Heart left ventricle (tissue), 16 donors: ENCODE measurements around the gene GARS1. TPM values are rescaled to one million over a fixed set of nuclear protein-coding genes. Genes with fewer than 3 reads are reported as not detected.

Source experiments
- ATAC-seq, 4 donors: fragments of 200-7000 bp; cut with Tn5 transposase; one replicate each; pipeline ENCODE4 v1.9.1; 2020 to 2022; ENCODE audit warnings: moderate library complexity in 4 of 4, mild to moderate bottlenecking in 3 of 4, moderate number of reproducible peaks in 1 of 4
- DNase-seq, 5 donors: peaks; one replicate each; pipeline ENCODE4 v3.0.0-alpha.2; 2020
- H3K27ac ChIP-seq, 12 donors: fragments of 200-600 bp; sonication (generic) in 4 of 12; one replicate each; pipeline versions ENCODE4 v1.5.0 to v1.8.0; 2016 to 2022; ENCODE audit warnings: mild to moderate bottlenecking in 2 of 12
- H3K27me3 ChIP-seq, 9 donors: fragments of 200-600 bp; sonication (generic) in 2 of 9; one replicate each; pipeline versions ENCODE4 v1.5.1 to v1.8.0; 2016 to 2022; ENCODE audit warnings: mild to moderate bottlenecking in 3 of 9
- H3K36me3 ChIP-seq, 9 donors: fragments of 200-600 bp; sonication (generic) in 2 of 9; one replicate each; pipeline versions ENCODE4 v1.5.0 to v1.8.0; 2018 to 2022; ENCODE audit warnings: mild to moderate bottlenecking in 2 of 9
- H3K4me1 ChIP-seq, 12 donors: fragments of 200-600 bp; sonication (generic) in 4 of 12; one replicate each; pipeline versions ENCODE4 v1.5.0 to v1.8.0; 2016 to 2022; ENCODE audit warnings: mild to moderate bottlenecking in 3 of 12
- H3K4me3 ChIP-seq, 12 donors: fragments of 200-600 bp; sonication (generic) in 4 of 12; one replicate each; pipeline versions ENCODE4 v1.5.0 to v1.8.0; 2017 to 2022; ENCODE audit warnings: mild to moderate bottlenecking in 9 of 12, moderate library complexity in 4 of 12
- H3K9me3 ChIP-seq, 12 donors: fragments of 200-600 bp; sonication (generic) in 4 of 12; one replicate each; pipeline versions ENCODE4 v1.5.0 to v1.8.0; 2016 to 2022; ENCODE audit warnings: mild to moderate bottlenecking in 1 of 12
- CTCF ChIP-seq, 12 donors: fragments of 200-600 bp; sonication (generic) in 4 of 12; IDR thresholded peaks; one replicate each; pipeline versions ENCODE4 v1.5.0 to v1.8.0; 2018 to 2022; ENCODE audit warnings: antibody characterized with exemption in 12 of 12, mild to moderate bottlenecking in 5 of 12
- POLR2A ChIP-seq, 2 donors: fragments of 450-650 bp; IDR thresholded peaks; one replicate each; pipeline ENCODE4 v1.6.1; 2017; ENCODE audit warnings: antibody characterized with exemption in 2 of 2, mild to moderate bottlenecking in 2 of 2, moderate library complexity in 2 of 2
- WGBS, 4 donors: extraction: QIAGEN DNeasy Blood & Tissue Kit in 2 of 4; methylation state at CpG; one replicate each; pipeline versions ENCODE4 v1.1.5 to v1.1.7; 2013 to 2018; 5-methylcytosine and 5-hydroxymethylcytosine counted together
- intact Hi-C, 10 donors: fragments of 100-400 bp; cut with DNase I; formaldehyde crosslinking; loops; one replicate each; pipeline versions ENCODE4 v1.11.1 to v1.14.2; 2022
- polyA plus RNA-seq, 2 donors: library from polyadenylated mRNA; stranded (reverse); fragments of 200-250 nt; gene quantifications; one replicate each; pipeline ENCODE4 v1.2.3, GENCODE V29; 2013
- total RNA-seq, 9 donors: library from RNA; depleted of rRNA in 2 of 9; stranded (reverse); fragments of >200 nt in 2 of 9; fragmentation: NEBNext Ultra II Directional in 3 of 9; extraction: Animal tissue kit (Norgen Biotek cat#: 25700) in 3 of 9; gene quantifications; one replicate each; pipeline versions ENCODE4 v1.1.0 to v1.2.4, GENCODE V29; 2016 to 2023
- donor health status: ischemic (EF 13 %, LVEDD 7.1; RV severe dilation, severe dysfunction).
- donor health status: healthy with polysubstance abuse.
- donor health status: DM: no; HTN: yes; CAD: no.
- donor health status: DM: no; HTN: no; CAD: no.
- donor health status: ischemic (EF 25% LVEDD 6.9; RV normal size, moderate dysfunction).
- donor health status: ischemic (EF 25% LVEDD 5.7; RV mildly dilated, moderate dysfunction).
- donor health status: healthy.
- donor health status: DM: yes; HTN: yes; CAD: no.
- donor health status: ischemic (EF 35%, LVEDD 5.7; RV mildly dilated, moderate dysfunction).
- donor health status: nonischemic (EF 11% LVEDD 7.7; RV severe dilation, severe dysfunction).
- donor health status: DM: yes; HTN: yes; CAD: no.
- donor health status: PGD.
- donor health status: ischemic (EF 29% LVEDD 5.4; RV normal size, mild dysfunction).
- donor health status: nonischemic (EF 23%, LVEDD 6.1; RV moderate dilation, normal function).

GARS1 gene
- total and polyA plus RNA-seq, 11 donors = 32.7 to 96.2 (median 48.5) TPM

- Histone ChIP-seq H3K36me3 (peaks cover 0 to 64% (median 18%) of the 10 kb centered on the region in 9 donors), H3K4me1 (peaks cover 0 to 23% (median 1%) of the 10 kb centered on the region in 12 donors), H3K9me3 (no peaks in the 10 kb centered on the region), H3K27ac (no peak overlapping the region), H3K27me3 (no peaks in the 10 kb centered on the region), H3K4me3 (no peak overlapping the region)
- no peak for DNase-seq
- WGBS, 4 donors = 92 to 96% (median 93%) methylated on average over 5 of the region's 5 CpGs
- intact Hi-C loops = loop anchor here in 9 of 10 donors (5.0 to 10.0 kb wide), 9 partner anchors 45 to 405 kb away; no protein-coding TSS in a partner anchor
- TF ChIP-seq POLR2A (IDR thresholded peaks at IDR 0.05) = no peak
- TF ChIP-seq CTCF (IDR thresholded peaks at IDR 0.05) = no peak
- ATAC-seq = no peak
These were observed 35.1 kb upstream of the GARS1 start for GRCh38 chr7:30559611-30560010.

- no peaks in the 10 kb centered on the region for H3K9me3 ChIP-seq
- H3K4me1 ChIP-seq = peaks cover 0 to 23% (median 1%) of the 10 kb centered on the region in 12 donors
- ATAC-seq (no peak), DNase-seq (no peak)
- H3K27ac ChIP-seq = no peak overlapping the region
- TF ChIP-seq POLR2A (IDR thresholded peaks at IDR 0.05) (no peak), CTCF (IDR thresholded peaks at IDR 0.05) (no peak)
- intact Hi-C loops = loop anchor here in 9 of 10 donors (5.0 to 10.0 kb wide), 9 partner anchors 47 to 407 kb away; no protein-coding TSS in a partner anchor
- H3K4me3 ChIP-seq = no peak overlapping the region
- peaks cover 0 to 75% (median 32%) of the 10 kb centered on the region in 9 donors for H3K36me3 ChIP-seq
- H3K27me3 ChIP-seq = no peaks in the 10 kb centered on the region
- WGBS, 4 donors = 84 to 90% (median 88%) methylated on average over 6 of the region's 6 CpGs
These were observed 33.3 kb upstream of the GARS1 start for GRCh38 chr7:30561389-30561788.

- no peaks in the 10 kb centered on the region for H3K9me3 ChIP-seq
- TF ChIP-seq POLR2A (IDR thresholded peaks at IDR 0.05) (no peak), CTCF (IDR thresholded peaks at IDR 0.05) (no peak)
- ATAC-seq (no peak), DNase-seq (no peak)
- intact Hi-C loops = loop anchor here in 9 of 10 donors (5.0 to 10.0 kb wide), 9 partner anchors 48 to 408 kb away; no protein-coding TSS in a partner anchor
- no peak overlapping the region for H3K4me3 ChIP-seq
- H3K27me3 ChIP-seq = no peaks in the 10 kb centered on the region
- peaks cover 0 to 23% (median 1%) of the 10 kb centered on the region in 12 donors for H3K4me1 ChIP-seq
- H3K27ac ChIP-seq = peak overlapping the region in 1 of 12 donors; percentile 8
- WGBS, 4 donors = 62 to 64% (median 63%) methylated on average over 6 of the region's 6 CpGs
- peaks cover 0 to 75% (median 36%) of the 10 kb centered on the region in 9 donors for H3K36me3 ChIP-seq
These were observed 32.2 kb upstream of the GARS1 start for GRCh38 chr7:30562498-30562897.

- no peak for DNase-seq
- Histone ChIP-seq H3K27ac (peak overlapping the region in 1 of 12 donors; percentile 8), H3K4me1 (peaks cover 0 to 23% (median 1%) of the 10 kb centered on the region in 12 donors), H3K36me3 (peaks cover 0 to 76% (median 38%) of the 10 kb centered on the region in 9 donors), H3K27me3 (no peaks in the 10 kb centered on the region), H3K9me3 (no peaks in the 10 kb centered on the region), H3K4me3 (no peak overlapping the region)
- ATAC-seq = peak in 1 of 4 donors; percentile 56
- intact Hi-C loops = loop anchor here in 9 of 10 donors (5.0 to 10.0 kb wide), 9 partner anchors 48 to 408 kb away; no protein-coding TSS in a partner anchor
- TF ChIP-seq CTCF (IDR thresholded peaks at IDR 0.05) (no peak), POLR2A (IDR thresholded peaks at IDR 0.05) (no peak)
- 71 to 77% (median 73%) methylated on average over 8 of the region's 8 CpGs for WGBS, 4 donors
These were observed 31.8 kb upstream of the GARS1 start for GRCh38 chr7:30562909-30563308.
